HEK293 (cell line): ENCODE data around the gene MAGI1.

ENCODE experiments used
- CTCF ChIA-PET: fragments of 350-600 bp; formaldehyde crosslinking; extraction: SDS; loops from one replicate; lab custom pipeline; 2021; ENCODE audit warnings: antibody characterized with exemption; lab: Yijun Ruan, JAX
- POLR2A ChIA-PET: fragments of 300-600 bp; formaldehyde crosslinking; extraction: SDS; loops from one replicate; lab custom pipeline; 2020; ENCODE audit warnings: antibody characterized with exemption, inconsistent platforms; lab: Yijun Ruan, JAX
- H3K27ac ChIP-seq: fragments of 200-500 bp; sonication (Bioruptor generic); 2 replicates; pipeline ENCODE4 v1.5.1; 2014; ENCODE audit warnings: low read depth, low read length, control low read depth, inconsistent platforms; ENCODE audit errors: extremely low read depth
- H3K36me3 ChIP-seq, 2 experiments: fragments of 200-500 bp in 1 of 2; sonication (Bioruptor generic) in 1 of 2; 1 replicate in 1 of 2; 2 replicates in 1 of 2; pipeline ENCODE4 v1.5.1; 2014 to 2017; ENCODE audit warnings: inconsistent platforms in 2 of 2, low read length in 2 of 2; ENCODE audit not compliant: control insufficient read depth in 2 of 2, insufficient read depth in 1 of 2
- H3K4me1 ChIP-seq: fragments of 200-500 bp; sonication (Bioruptor generic); 2 replicates; pipeline ENCODE4 v1.5.1; 2014; ENCODE audit warnings: mild to moderate bottlenecking, low read length, inconsistent platforms; ENCODE audit not compliant: control insufficient read depth, insufficient read depth
- H3K4me3 ChIP-seq: 2 replicates; pipeline ENCODE4 v1.5.1; 2011; ENCODE audit warnings: low read depth, mild to moderate bottlenecking, control low read depth, low read length, moderate library complexity
- H3K9me3 ChIP-seq: fragments of 200-500 bp; sonication (Bioruptor generic); 2 replicates; pipeline ENCODE4 v1.5.1; 2014; ENCODE audit warnings: low read depth, low read length, inconsistent platforms; ENCODE audit not compliant: control insufficient read depth, insufficient read depth
- ATF2 ChIP-seq: fragments of 450-650 bp; formaldehyde crosslinking; IDR thresholded peaks from 2 replicates; pipeline ENCODE4 v1.5.1; 2016; ENCODE audit warnings: missing biosample characterization, missing genetic modification characterization, low read depth
- FEZF1 ChIP-seq: fragments of 450-650 bp; formaldehyde crosslinking; IDR thresholded peaks from 2 replicates; pipeline ENCODE4 v1.5.1; 2016; ENCODE audit warnings: missing biosample characterization, missing genetic modification characterization
- IKZF3 ChIP-seq: fragments of 450-650 bp; IDR thresholded peaks from 2 replicates; pipeline ENCODE4 v1.5.0; 2018; ENCODE audit warnings: missing biosample characterization, mild to moderate bottlenecking, missing genetic modification characterization, moderate library complexity
- PATZ1 ChIP-seq: fragments of 450-650 bp; formaldehyde crosslinking; IDR thresholded peaks from 2 replicates; pipeline ENCODE4 v1.5.1; 2016; ENCODE audit warnings: missing biosample characterization, missing genetic modification characterization
- SP3 ChIP-seq: fragments of 450-650 bp; formaldehyde crosslinking; IDR thresholded peaks from 2 replicates; pipeline ENCODE4 v1.5.1; 2016; ENCODE audit warnings: missing biosample characterization, missing genetic modification characterization
- TCF7L2 ChIP-seq: IDR thresholded peaks from 2 replicates; pipeline ENCODE4 v1.6.1; 2011; ENCODE audit warnings: low read depth, mild to moderate bottlenecking, inconsistent platforms, low read length, moderate library complexity, borderline replicate concordance
- ZBTB1 ChIP-seq: fragments of 450-650 bp; formaldehyde crosslinking; IDR thresholded peaks from 2 replicates; pipeline ENCODE4 v1.5.1; 2016; ENCODE audit warnings: missing biosample characterization, missing genetic modification characterization
- ZBTB17 ChIP-seq: fragments of 450-650 bp; formaldehyde crosslinking; IDR thresholded peaks from 2 replicates; pipeline ENCODE4 v1.5.1; 2016; ENCODE audit warnings: missing biosample characterization, missing genetic modification characterization
- ZFP41 ChIP-seq: fragments of 450-650 bp; formaldehyde crosslinking; IDR thresholded peaks from 2 replicates; pipeline ENCODE4 v1.5.1; 2016; ENCODE audit warnings: missing biosample characterization, missing genetic modification characterization, borderline replicate concordance
- ZNF138 ChIP-seq: fragments of 450-650 bp; formaldehyde crosslinking; IDR thresholded peaks from 2 replicates; pipeline ENCODE4 v1.5.1; 2016; ENCODE audit warnings: missing biosample characterization, missing genetic modification characterization, borderline replicate concordance
- ZNF148 ChIP-seq: fragments of 450-650 bp; formaldehyde crosslinking; IDR thresholded peaks from 2 replicates; pipeline ENCODE4 v1.5.0; 2017; ENCODE audit warnings: missing biosample characterization, missing genetic modification characterization, borderline replicate concordance
- ZNF221 ChIP-seq: fragments of 450-650 bp; formaldehyde crosslinking; IDR thresholded peaks from 2 replicates; pipeline ENCODE4 v1.5.1; 2017; ENCODE audit warnings: missing biosample characterization, missing genetic modification characterization, borderline replicate concordance
- ZNF302 ChIP-seq: fragments of 450-650 bp; formaldehyde crosslinking; IDR thresholded peaks from 2 replicates; pipeline ENCODE4 v1.5.1; 2016; ENCODE audit warnings: missing biosample characterization, missing genetic modification characterization, low read depth
- ZNF335 ChIP-seq: fragments of 450-650 bp; formaldehyde crosslinking; conservative IDR thresholded peaks from 2 replicates; pipeline ENCODE4 v1.5.1; 2016; ENCODE audit warnings: missing biosample characterization, missing genetic modification characterization
- ZNF433 ChIP-seq: fragments of 450-650 bp; formaldehyde crosslinking; IDR thresholded peaks from 2 replicates; pipeline ENCODE4 v1.5.1; 2016; ENCODE audit warnings: missing biosample characterization, missing genetic modification characterization, low read depth
- ZNF548 ChIP-seq: fragments of 450-650 bp; formaldehyde crosslinking; IDR thresholded peaks from 2 replicates; pipeline ENCODE4 v1.5.1; 2016; ENCODE audit warnings: missing biosample characterization, missing genetic modification characterization
- ZNF561 ChIP-seq: fragments of 450-650 bp; IDR thresholded peaks from 2 replicates; pipeline ENCODE4 v1.5.1; 2018; ENCODE audit warnings: missing biosample characterization, missing genetic modification characterization, borderline replicate concordance
- ZNF580 ChIP-seq: fragments of 450-650 bp; formaldehyde crosslinking; IDR thresholded peaks from 2 replicates; pipeline ENCODE4 v1.5.1; 2016; ENCODE audit warnings: missing biosample characterization, missing genetic modification characterization
- ZNF692 ChIP-seq: fragments of 450-650 bp; formaldehyde crosslinking; IDR thresholded peaks from 2 replicates; pipeline ENCODE4 v1.5.1; 2016; ENCODE audit warnings: missing biosample characterization, missing genetic modification characterization
- ZNF704 ChIP-seq: fragments of 450-650 bp; formaldehyde crosslinking; IDR thresholded peaks from 2 replicates; pipeline ENCODE4 v1.5.1; 2016; ENCODE audit warnings: missing biosample characterization, missing genetic modification characterization

Gene MAGI1

GRCh38 chr3:65706301-65706700 is 332.4 kb downstream of the MAGI1 start:
- no peak for TF ChIP-seq ZNF138
- TF ChIP-seq ZNF221 = no peak
- TF ChIP-seq ZFP41 = no peak
- TF ChIP-seq ZNF561 (tag by site-specific recombination) = no peak
- no peak for TF ChIP-seq ZNF548 (tag by site-specific recombination)
- no peak for TF ChIP-seq ATF2 (tag by site-specific recombination)
- no peak for TF ChIP-seq PATZ1
- no peak for TF ChIP-seq SP3 (tag by site-specific recombination)
- no peaks in the 10 kb centered on the region for H3K4me1 ChIP-seq
- POLR2A ChIA-PET = no interaction called here
- no peak overlapping the region for H3K27ac ChIP-seq
- H3K9me3 ChIP-seq = no peaks in the 10 kb centered on the region
- CTCF ChIA-PET = interaction anchor here (0.6 to 1.3 kb wide), 3 partner anchors 33 to 567 kb away, joined by 3 read pairs; no protein-coding TSS in a partner anchor
- H3K36me3 ChIP-seq = no peaks in the 10 kb centered on the region
- no peak overlapping the region for H3K4me3 ChIP-seq

GRCh38 chr3:65703820-65704219 is 334.9 kb downstream of the MAGI1 start:
- no peak overlapping the region for H3K27ac ChIP-seq
- no peaks in the 10 kb centered on the region for H3K4me1 ChIP-seq
- H3K36me3 ChIP-seq = no peaks in the 10 kb centered on the region
- TF ChIP-seq IKZF3 (tag by site-specific recombination) (no peak), ZBTB1 (tag by site-specific recombination) (no peak), ZNF148 (tag by site-specific recombination) (no peak), ZNF302 (tag by site-specific recombination) (no peak), ZNF433 (tag by site-specific recombination) (no peak), ZBTB17 (no peak), ZNF335 (tag by site-specific recombination) (no peak), TCF7L2 (no peak), FEZF1 (tag by site-specific recombination) (no peak), ZNF692 (tag by site-specific recombination) (no peak), ZNF561 (tag by site-specific recombination) (no peak), ZNF580 (no peak), ZNF704 (tag by site-specific recombination) (no peak)
- H3K9me3 ChIP-seq = no peaks in the 10 kb centered on the region
- POLR2A ChIA-PET = no interaction called here
- no peak overlapping the region for H3K4me3 ChIP-seq
- CTCF ChIA-PET = no interaction called here
